OCI-LY3 (cell line): ENCODE measurements around the gene BRAF.

Experiments
- EZH2phosphoT487 ChIP-seq: fragments of 200-600 bp; shearing (Covaris generic); IDR thresholded peaks from 2 replicates; pipeline ENCODE4 v1.6.1; 2018; ENCODE audit warnings: antibody characterized with exemption, mixed run types, low read depth
- TF ChIP-seq, protein P1 (sequence below): fragments of 200-600, 300-600 bp; sonication (generic); IDR thresholded peaks from 2 replicates; pipeline ENCODE4 v1.5.1; 2014; ENCODE audit warnings: antibody characterized with exemption, low read length, low read depth

DNA sequence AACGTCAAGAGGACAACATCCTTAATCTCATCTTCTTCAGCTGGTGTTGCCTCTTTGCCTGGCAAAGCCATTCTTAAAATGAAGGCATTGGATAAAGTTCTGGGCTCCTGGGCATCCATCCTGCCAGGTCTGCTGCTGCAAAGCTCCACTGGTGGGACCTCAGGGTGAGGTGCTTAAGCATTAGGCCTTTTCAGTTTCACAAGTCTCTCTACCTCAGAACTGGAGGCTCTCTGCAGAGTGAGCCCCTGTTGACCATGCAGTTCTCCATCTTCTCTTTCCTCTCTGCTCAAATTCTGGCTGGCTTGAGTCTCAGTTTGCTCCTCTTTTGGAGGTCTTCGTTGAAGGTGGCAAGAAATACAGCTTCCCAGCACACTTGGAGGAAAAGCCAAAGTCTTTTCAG, 42.7 kb upstream of the BRAF start:
- TF ChIP-seq, protein P1, sequence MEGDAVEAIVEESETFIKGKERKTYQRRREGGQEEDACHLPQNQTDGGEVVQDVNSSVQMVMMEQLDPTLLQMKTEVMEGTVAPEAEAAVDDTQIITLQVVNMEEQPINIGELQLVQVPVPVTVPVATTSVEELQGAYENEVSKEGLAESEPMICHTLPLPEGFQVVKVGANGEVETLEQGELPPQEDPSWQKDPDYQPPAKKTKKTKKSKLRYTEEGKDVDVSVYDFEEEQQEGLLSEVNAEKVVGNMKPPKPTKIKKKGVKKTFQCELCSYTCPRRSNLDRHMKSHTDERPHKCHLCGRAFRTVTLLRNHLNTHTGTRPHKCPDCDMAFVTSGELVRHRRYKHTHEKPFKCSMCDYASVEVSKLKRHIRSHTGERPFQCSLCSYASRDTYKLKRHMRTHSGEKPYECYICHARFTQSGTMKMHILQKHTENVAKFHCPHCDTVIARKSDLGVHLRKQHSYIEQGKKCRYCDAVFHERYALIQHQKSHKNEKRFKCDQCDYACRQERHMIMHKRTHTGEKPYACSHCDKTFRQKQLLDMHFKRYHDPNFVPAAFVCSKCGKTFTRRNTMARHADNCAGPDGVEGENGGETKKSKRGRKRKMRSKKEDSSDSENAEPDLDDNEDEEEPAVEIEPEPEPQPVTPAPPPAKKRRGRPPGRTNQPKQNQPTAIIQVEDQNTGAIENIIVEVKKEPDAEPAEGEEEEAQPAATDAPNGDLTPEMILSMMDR = no peak
- no peak for TF ChIP-seq EZH2phosphoT487
